Stimulated activated CD4-positive, alpha-beta T cell treated with anti-CD3 and anti-CD28 coated beads, Interleukin-2, amount 100 ng/mL, for 48 hours (primary cell): Measurements from ENCODE around the gene KRTAP5-5.
"Not testable (repeated sequence)": the region's sequence is repeated elsewhere in the genome, so short reads cannot be mapped to it uniquely, and the experiment has no call there.

Experiments
- DNase-seq, 2 donors: peaks; one replicate each; pipeline ENCODE4 v3.0.0-alpha.2; 2020

KRTAP5-5 gene, protein sequence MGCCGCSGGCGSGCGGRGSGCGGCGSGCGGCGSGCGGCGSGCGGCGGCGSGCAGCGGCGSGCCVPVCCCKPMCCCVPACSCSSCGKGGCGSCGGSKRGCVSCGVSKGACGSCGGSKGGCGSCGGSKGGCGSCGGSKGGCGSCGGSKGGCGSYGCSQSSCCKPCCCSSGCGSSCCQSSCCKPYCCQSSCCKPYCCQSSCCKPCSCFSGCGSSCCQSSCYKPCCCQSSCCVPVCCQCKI

DNA sequence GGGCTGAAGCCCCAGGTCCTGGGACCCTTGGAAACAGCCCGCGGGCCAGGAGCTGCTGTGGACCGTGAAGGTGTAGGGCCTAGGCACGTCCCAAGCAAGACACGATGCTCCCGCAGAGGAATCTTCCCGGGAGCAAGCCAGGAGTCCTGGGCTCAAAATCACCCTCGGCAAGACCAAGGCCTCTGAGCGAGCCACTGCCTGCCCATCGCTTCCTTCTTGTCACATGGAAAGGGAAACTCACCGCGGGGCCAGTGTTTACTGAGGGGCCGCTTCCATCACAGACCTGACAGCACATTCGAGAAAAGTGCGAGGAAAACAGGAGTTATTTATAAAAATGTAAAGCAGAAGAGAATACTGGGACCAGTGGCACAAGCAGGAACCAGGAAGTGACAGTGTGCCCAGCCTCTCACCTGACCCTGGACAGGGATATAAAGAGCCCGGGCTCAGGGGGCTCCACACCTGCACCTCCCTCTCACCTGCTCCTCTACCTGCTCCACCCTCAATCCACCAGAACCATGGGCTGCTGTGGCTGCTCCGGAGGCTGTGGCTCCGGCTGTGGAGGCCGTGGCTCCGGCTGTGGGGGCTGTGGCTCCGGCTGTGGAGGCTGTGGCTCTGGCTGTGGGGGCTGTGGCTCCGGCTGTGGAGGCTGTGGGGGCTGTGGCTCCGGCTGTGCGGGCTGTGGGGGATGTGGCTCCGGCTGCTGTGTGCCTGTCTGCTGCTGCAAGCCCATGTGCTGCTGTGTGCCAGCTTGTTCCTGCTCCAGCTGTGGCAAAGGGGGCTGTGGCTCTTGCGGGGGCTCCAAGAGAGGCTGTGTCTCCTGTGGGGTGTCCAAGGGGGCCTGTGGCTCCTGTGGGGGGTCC lies at the start of gene KRTAP5-5:
Gene KRTAP5-5, plus strand, starts transcription at position 450 of the 860 bp plus-strand sequence. Its CDS starts 66 bp downstream, at position 516.
- DNase-seq: no peak

DNA sequence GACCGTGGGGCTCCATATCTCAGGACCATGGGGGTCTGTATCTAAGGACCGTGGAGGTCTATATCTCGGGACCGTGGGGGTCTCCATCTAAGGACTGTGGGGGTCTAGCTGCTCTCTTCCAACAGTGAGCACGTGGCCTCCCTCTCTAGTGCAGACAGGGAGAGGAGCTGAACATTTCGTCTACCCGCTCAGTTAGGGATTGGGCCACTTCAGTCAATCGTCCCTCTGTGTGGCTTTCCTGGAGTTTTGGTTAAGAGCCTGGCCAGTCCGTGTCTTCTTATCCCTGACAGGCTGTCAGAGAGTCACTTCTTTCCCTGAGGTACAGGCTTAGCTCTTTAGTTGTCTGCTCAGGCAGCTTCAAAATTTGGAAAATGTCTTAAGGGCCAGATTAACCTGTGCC lies 47.6 kb upstream of the KRTAP5-5 start:
- DNase-seq: no peak

DNA sequence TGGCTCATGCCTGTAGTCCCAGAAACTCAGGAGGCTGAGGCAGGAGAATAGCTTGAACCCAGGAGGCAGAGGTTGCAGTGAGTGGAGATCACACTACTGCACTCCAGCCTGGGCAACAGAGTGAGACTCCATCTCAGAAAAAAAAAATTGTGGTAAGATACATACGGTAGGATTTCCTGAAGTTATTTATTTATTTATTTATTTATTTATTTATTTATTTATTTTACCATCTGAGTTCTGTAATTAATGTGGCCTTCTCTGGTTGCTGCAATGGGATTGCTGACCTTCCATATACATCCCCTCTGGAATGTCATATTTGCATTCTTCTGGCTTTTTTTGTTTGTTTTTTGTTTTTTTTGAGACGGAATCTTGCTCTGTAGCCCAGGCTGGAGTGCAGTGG lies 46.7 kb upstream of the KRTAP5-5 start:
- DNase-seq: not testable (repeated sequence)

GRCh38 chr11:1584661-1585370 lies 44.8 kb upstream of the KRTAP5-5 start, which contains the start of gene KRTAP5-1:
Gene KRTAP5-1, minus strand, starts transcription at chr11:1585283. Its CDS starts 34 bp downstream, at chr11:1585249.
- not testable (repeated sequence) for DNase-seq

GRCh38 chr11:1586699-1587098 lies 42.9 kb upstream of the KRTAP5-5 start:
- no peak for DNase-seq

DNA sequence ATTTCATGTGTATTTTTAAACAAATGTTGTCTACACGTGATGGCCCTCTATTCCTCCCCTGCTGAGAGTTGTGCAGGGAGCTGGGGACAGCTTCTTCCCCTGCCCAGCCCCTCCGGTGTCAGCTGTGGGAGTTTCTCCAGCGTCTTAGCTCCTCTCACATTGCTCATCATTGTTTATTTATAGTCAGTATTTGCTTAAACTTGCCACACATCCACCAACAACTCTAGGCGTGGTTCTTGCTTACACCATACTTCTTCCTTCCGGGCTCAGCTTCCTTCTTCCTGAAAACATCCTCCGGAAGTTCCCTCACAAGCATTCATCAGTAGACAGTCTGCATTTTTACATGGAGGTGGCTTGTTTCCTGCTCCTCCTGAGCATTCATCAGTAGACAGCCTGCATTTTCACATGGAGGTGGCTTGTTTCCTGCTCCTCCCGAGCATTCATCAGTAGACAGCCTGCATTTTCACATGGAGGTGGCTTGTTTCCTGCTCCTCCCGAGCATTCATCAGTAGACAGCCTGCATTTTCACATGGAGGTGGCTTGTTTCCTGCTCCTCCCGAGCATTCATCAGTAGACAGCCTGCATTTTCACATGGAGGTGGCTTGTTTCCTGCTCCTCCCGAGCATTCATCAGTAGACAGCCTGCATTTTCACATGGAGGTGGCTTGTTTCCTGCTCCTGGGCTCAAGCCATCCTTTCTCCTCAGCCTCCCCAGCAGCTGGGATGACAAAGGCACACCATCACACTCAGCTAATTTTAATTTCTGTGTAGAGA lies 40.2 kb upstream of the KRTAP5-5 start:
- DNase-seq: not testable (repeated sequence)

DNA sequence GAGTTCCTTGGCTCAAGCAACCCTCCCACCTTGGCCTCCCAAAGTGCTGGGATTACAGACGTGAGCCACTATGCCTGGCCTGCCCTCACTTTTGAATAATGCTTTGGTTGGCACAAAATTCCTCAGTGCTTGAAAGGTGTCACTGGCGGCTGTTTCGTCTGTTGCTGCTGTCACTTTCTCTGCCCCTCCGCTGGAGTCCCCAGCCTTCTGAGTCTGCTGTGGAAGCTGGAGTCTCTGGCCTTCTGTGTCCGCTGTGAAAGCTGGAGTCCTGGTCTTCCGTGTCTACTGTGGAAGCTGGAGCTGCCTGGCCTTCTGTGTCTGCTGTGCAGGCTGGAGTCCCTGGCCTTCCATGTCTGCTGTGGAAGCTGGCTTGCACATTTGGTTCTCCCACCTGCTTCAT lies 39.6 kb upstream of the KRTAP5-5 start:
- DNase-seq: no peak

DNA sequence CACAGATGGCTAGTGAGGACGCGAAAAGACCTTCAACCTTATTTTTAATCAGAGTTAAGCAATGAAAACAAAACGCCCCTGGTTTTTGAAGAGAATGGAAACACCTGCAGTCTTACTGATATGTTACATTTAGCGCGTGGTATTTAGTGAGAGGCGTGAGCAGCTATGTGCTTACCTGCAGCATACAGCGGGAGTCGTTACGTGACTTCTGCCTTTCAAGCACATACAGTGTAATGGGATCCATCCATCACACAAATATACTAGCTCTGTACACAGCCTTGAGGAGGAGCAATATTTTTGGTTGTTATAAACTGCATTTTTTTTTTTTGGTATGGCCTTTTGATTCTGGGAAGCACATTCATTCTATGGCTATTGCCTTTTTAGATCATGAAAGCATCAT lies 36.9 kb upstream of the KRTAP5-5 start:
- no peak for DNase-seq

GRCh38 chr11:1595994-1596575 lies 33.5 kb upstream of the KRTAP5-5 start:
- not testable (repeated sequence) for DNase-seq

GRCh38 chr11:1596576-1597121 lies 32.9 kb upstream of the KRTAP5-5 start:
- not testable (repeated sequence) for DNase-seq

- DNase-seq: no peak
Measured at GRCh38 chr11:1597331-1597993, 32.1 kb upstream of the KRTAP5-5 start.

DNA sequence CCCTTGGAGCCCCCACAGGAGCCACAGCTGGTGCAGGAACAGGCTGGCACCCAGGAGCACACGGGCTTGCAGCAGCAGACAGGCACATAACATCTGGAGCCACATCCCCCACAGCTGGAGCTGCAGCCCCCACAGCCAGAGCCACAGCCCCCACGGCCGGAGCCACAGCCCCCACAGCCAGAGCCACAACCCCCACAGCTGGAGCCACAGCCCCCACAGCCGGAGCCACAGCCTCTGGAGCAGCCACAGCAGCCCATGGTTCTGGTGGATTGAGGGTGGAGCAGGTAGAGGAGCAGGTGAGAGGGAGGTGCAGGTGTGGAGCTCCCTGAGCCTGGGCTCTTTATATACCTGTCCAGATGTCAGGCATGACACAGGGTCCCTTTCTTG lies 31.6 kb upstream of the KRTAP5-5 start, which contains the start of gene KRTAP5-2:
Gene KRTAP5-2, minus strand, starts transcription at position 301 of the 387 bp plus-strand sequence. Its CDS starts 44 bp downstream, at position 257.
- DNase-seq: no peak

- DNase-seq: not testable (repeated sequence)
Measured at GRCh38 chr11:1598406-1598805, 31.2 kb upstream of the KRTAP5-5 start.

DNA sequence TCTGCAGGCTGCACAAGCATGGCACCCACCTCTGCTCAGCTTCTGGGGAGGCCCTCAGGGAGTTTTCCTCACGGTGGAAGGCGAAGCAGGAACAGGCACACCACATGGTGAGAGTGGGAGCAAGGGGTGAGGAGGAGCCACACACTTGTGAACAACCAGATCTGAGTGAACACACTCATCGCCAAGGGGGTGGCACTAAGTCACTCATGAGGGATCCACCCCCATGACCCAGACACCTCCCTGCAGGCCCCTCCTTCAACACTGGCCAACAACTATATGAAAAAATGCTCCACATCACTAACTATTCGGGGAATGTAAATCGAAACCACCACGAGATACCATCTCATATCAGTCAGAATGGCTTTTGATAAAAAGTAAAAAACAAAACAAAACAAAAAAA lies 30.8 kb upstream of the KRTAP5-5 start:
- no peak for DNase-seq

DNA sequence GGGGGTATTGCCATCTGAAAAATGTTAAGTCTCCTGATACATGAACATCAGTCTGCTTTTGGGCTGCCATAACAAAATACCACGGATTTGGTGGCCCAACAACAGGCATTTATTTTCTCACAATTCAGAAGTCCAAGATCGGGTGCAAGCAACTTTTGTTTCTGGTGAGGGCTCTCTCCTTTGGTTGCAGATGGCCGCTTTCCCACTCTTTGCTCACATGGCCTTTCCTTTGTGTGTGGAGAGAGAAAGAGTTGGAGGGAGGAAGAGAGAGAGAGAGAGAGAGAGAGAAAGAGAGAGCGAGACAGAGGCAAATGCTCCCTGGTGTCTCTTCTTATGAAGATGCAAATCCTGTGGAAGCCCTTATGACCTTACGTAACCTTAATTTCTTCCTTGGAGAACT lies 28.9 kb upstream of the KRTAP5-5 start:
- DNase-seq: no peak

- DNase-seq: not testable (repeated sequence)
Measured at GRCh38 chr11:1601663-1602062, 27.9 kb upstream of the KRTAP5-5 start.

GRCh38 chr11:1603629-1604028 lies 25.9 kb upstream of the KRTAP5-5 start:
- DNase-seq: no peak

DNA sequence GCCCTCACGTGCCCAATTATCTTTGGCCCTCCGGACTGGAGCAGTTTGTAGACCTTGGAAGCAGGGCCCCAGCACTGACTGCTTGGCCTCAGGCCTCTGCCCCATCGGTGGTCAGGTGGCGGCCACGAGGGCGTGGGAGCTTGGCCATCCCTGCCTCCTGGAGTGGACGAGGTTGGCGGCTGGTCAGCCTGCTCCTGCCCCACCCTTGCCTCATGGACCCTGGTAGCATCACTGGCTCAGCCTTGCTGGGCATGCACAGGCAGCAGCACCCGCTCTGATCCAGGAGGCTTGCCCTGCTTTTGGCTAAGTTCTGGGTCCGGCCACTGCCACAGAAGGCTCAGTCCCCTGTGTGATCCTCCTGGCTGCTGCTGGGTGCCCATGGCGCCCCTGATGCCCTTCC lies 25.4 kb upstream of the KRTAP5-5 start:
- DNase-seq: no peak

DNA sequence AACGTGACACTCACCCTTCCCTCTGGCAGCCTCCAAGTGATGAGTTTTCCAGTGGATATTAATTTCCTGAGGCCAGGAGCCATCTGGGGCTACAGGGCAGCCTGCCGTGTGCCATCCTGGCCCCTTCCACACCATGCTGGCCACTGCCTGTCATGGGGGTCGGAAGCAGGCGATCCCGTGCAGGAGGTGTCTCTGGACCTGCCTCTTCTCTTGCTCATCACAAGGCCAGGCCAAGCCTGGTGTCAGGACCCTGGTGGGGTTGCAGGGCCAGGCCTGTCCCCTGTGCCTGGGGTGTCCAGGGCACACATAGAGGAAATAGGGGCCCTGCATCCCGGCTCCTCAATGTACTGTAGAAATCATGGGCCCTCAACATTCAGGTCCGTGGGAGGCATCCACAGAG lies 24.9 kb upstream of the KRTAP5-5 start:
- DNase-seq: no peak

- not testable (repeated sequence) for DNase-seq
Measured at GRCh38 chr11:1605923-1606322, 23.7 kb upstream of the KRTAP5-5 start.
